CD14-positive monocyte (primary cell): ENCODE measurements around the gene WDR7. TPM values are rescaled to one million over a fixed set of nuclear protein-coding genes. Genes with fewer than 3 reads are reported as not detected.

Source experiments
- DNase-seq, 3 donors: peaks; one replicate each; pipeline ENCODE4 v3.0.0-alpha.2; 2011 to 2022
- H2AFZ ChIP-seq: 2 replicates; pipeline ENCODE4 v1.6.0; 2012; ENCODE audit warnings: mild to moderate bottlenecking, low read depth, low read length, inconsistent platforms; ENCODE audit not compliant: insufficient read depth, poor library complexity, severe bottlenecking
- H3K27ac ChIP-seq, 2 donors: 1 replicate in 1 of 2; 2 replicates in 1 of 2; pipeline ENCODE4 v1.5.1; 2012 to 2013; ENCODE audit warnings: low read length in 2 of 2, control low read depth in 1 of 2, inconsistent platforms in 1 of 2, low read depth in 1 of 2, mild to moderate bottlenecking in 1 of 2
- H3K27me3 ChIP-seq, 2 donors: one replicate each; pipeline versions ENCODE4 v1.6.0 to v1.6.1; 2011 to 2013; ENCODE audit warnings: low read length in 2 of 2; ENCODE audit not compliant: control insufficient read depth in 2 of 2, insufficient read depth in 2 of 2
- H3K36me3 ChIP-seq, 2 donors: replicated peaks in 1 of 2; 1 replicate in 1 of 2; 2 replicates in 1 of 2; pipeline versions ENCODE4 v1.5.1 to v1.6.1; 2012 to 2013; ENCODE audit warnings: low read length in 2 of 2, control low read depth in 1 of 2, inconsistent platforms in 1 of 2, mild to moderate bottlenecking in 1 of 2; ENCODE audit not compliant: insufficient read depth in 2 of 2, control insufficient read depth in 1 of 2
- H3K4me1 ChIP-seq, 2 donors: 1 replicate in 1 of 2; 2 replicates in 1 of 2; pipeline versions ENCODE4 v1.5.1 to v1.6.1; 2012 to 2013; ENCODE audit warnings: low read length in 2 of 2, control low read depth in 1 of 2, inconsistent platforms in 1 of 2, mild to moderate bottlenecking in 1 of 2, moderate library complexity in 1 of 2; ENCODE audit not compliant: insufficient read depth in 2 of 2, control insufficient read depth in 1 of 2
- H3K4me2 ChIP-seq: replicated peaks from 2 replicates; pipeline ENCODE3; 2012; ENCODE audit warnings: low read length, moderate library complexity, mild to moderate bottlenecking; ENCODE audit not compliant: poor library complexity, severe bottlenecking; ENCODE audit errors: extremely low read depth
- H3K4me3 ChIP-seq, 3 experiments: fragments of 200-600 bp in 1 of 3; sonication (generic) in 1 of 3; replicated peaks in 1 of 3; 1 replicate in 2 of 3; 2 replicates in 1 of 3; pipeline ENCODE4 v1.5.1; 2011 to 2013; ENCODE audit warnings: low read length in 3 of 3, mild to moderate bottlenecking in 3 of 3, control low read depth in 2 of 3, low read depth in 2 of 3, inconsistent platforms in 1 of 3, moderate library complexity in 1 of 3
- H3K79me2 ChIP-seq: 2 replicates; pipeline ENCODE4 v1.6.0; 2012; ENCODE audit warnings: mild to moderate bottlenecking, control low read depth, inconsistent platforms, low read length, moderate library complexity; ENCODE audit not compliant: insufficient read depth
- H3K9ac ChIP-seq: 2 replicates; pipeline ENCODE4 v1.6.0; 2017; ENCODE audit warnings: low read length, mild to moderate bottlenecking; ENCODE audit not compliant: insufficient read depth, poor library complexity, severe bottlenecking
- H3K9me3 ChIP-seq, 2 donors: replicated peaks in 1 of 2; 1 replicate in 1 of 2; 2 replicates in 1 of 2; pipeline versions ENCODE4 v1.5.1 to v1.6.1; 2012 to 2013; ENCODE audit warnings: low read length in 2 of 2, control low read depth in 1 of 2; ENCODE audit not compliant: control insufficient read depth in 1 of 2, insufficient read depth in 1 of 2
- H4K20me1 ChIP-seq: 2 replicates; pipeline ENCODE4 v1.6.0; 2012; ENCODE audit warnings: mild to moderate bottlenecking, low read length, control low read depth, moderate library complexity; ENCODE audit not compliant: insufficient read depth
- H3K27ac Mint-ChIP-seq, 7 donors: one replicate each; pipeline ENCODE4 v1.8.0; 2020; ENCODE audit warnings: mild to moderate bottlenecking in 7 of 7, mixed read lengths in 7 of 7, moderate library complexity in 6 of 7, inconsistent platforms in 2 of 7
- H3K27me3 Mint-ChIP-seq, 3 donors: one replicate each; pipeline ENCODE4 v1.8.0; 2021 to 2022; ENCODE audit warnings: low read depth in 3 of 3, mild to moderate bottlenecking in 3 of 3, mixed read lengths in 3 of 3, moderate library complexity in 3 of 3, inconsistent platforms in 1 of 3
- H3K36me3 Mint-ChIP-seq, 2 donors: one replicate each; pipeline ENCODE4 v1.8.0; 2020; ENCODE audit warnings: mixed read lengths in 2 of 2, inconsistent platforms in 1 of 2, mild to moderate bottlenecking in 1 of 2
- H3K4me1 Mint-ChIP-seq: one replicate; pipeline ENCODE4 v1.8.0; 2020; ENCODE audit warnings: mild to moderate bottlenecking, mixed read lengths
- H3K4me3 Mint-ChIP-seq, 2 donors: one replicate each; pipeline ENCODE4 v1.8.0; 2020; ENCODE audit warnings: mild to moderate bottlenecking in 2 of 2, mixed read lengths in 2 of 2, moderate library complexity in 1 of 2
- H3K9me3 Mint-ChIP-seq, 7 donors: one replicate each; pipeline ENCODE4 v1.8.0; 2020 to 2022; ENCODE audit warnings: mixed read lengths in 7 of 7, mild to moderate bottlenecking in 6 of 7, moderate library complexity in 6 of 7, inconsistent platforms in 2 of 7
- CTCF ChIP-seq: fragments of 200-600 bp; IDR thresholded peaks from one replicate; pipeline ENCODE4 v1.8.0; 2022; ENCODE audit warnings: antibody characterized with exemption, mild to moderate bottlenecking
- WGBS: methylation state at CpG from one replicate; pipeline ENCODE4 v1.1.5; 2013; ENCODE audit warnings: missing lambda C conversion rate; ENCODE audit not compliant: insufficient coverage; 5-methylcytosine and 5-hydroxymethylcytosine counted together
- intact Hi-C, 2 donors: fragments of 100-400 bp; cut with micrococcal nuclease; formaldehyde crosslinking; loops; one replicate each; pipeline versions ENCODE4 v1.15.0 to v1.15.1; 2023
- polyA plus RNA-seq, 3 donors: library from polyadenylated mRNA; depleted of rRNA in 1 of 3; unstranded in 2 of 3; stranded (reverse) in 1 of 3; fragments of 300-500 nt in 2 of 3; fragments of >200 nt in 1 of 3; fragmentation: Illumina TruSeq in 2 of 3; gene quantifications; 1 replicate in 2 of 3; 2 replicates in 1 of 3; pipeline ENCODE4 v1.2.3, GENCODE V29; 2012 to 2021

Gene WDR7
- polyA plus RNA-seq, 3 donors: 9.1 to 23.6 (median 9.5) TPM

GRCh38 chr18:57048351-57048750 is 397.2 kb downstream of the WDR7 start:
- H3K27me3 ChIP-seq: no peaks in the 10 kb centered on the region
- WGBS: 92% methylated on average over 8 of the region's 9 CpGs
- no peak overlapping the region for H3K27ac ChIP-seq
- H3K36me3 ChIP-seq: no peaks in the 10 kb centered on the region
- Mint-ChIP-seq H3K27ac (no peak overlapping the region), H3K4me1 (no peaks in the 10 kb centered on the region), H3K4me3 (no peak overlapping the region), H3K27me3 (peaks cover 0 to 2% (median 2%) of the 10 kb centered on the region in 3 donors), H3K36me3 (no peaks in the 10 kb centered on the region), H3K9me3 (peaks cover 0 to 9% (median 2%) of the 10 kb centered on the region in 7 donors)
- no peaks in the 10 kb centered on the region for H4K20me1 ChIP-seq
- TF ChIP-seq CTCF: no peak
- no peak overlapping the region for H3K4me3 ChIP-seq
- no peak for DNase-seq
- no peaks in the 10 kb centered on the region for H3K9me3 ChIP-seq
- no peaks in the 10 kb centered on the region for H3K4me1 ChIP-seq
- H2AFZ ChIP-seq: no peak overlapping the region
- H3K4me2 ChIP-seq: no peak overlapping the region
- intact Hi-C loops: no loop called here
- H3K9ac ChIP-seq: no peak overlapping the region
- H3K79me2 ChIP-seq: no peaks in the 10 kb centered on the region

DNA sequence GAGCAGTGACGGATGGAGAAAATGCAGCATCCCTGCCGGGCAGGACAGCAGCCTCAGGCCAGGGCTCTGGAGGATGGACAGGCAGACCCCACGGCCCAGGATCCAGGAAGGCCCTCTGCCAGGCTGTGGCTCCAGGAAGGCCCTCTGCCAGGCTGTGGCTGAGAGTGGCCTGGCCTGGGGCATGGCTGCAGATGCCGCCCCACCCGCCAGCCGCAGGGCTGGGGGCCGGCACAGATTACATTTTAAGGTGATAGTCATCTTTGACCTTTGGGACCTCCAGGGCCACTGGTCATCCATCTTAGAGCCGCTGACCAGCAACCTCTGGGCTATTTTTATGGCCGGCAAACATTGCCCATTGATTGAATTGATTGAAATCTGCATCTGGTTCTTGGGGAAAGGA is 397.7 kb downstream of the WDR7 start:
- Mint-ChIP-seq H3K4me1 (no peaks in the 10 kb centered on the region), H3K27me3 (peaks cover 0 to 2% (median 2%) of the 10 kb centered on the region in 3 donors), H3K9me3 (peaks cover 0 to 9% (median 2%) of the 10 kb centered on the region in 7 donors), H3K36me3 (no peaks in the 10 kb centered on the region), H3K27ac (no peak overlapping the region), H3K4me3 (no peak overlapping the region)
- 83% methylated on average over 9 of the region's 9 CpGs for WGBS
- no peaks in the 10 kb centered on the region for H3K36me3 ChIP-seq
- H3K9ac ChIP-seq: no peak overlapping the region
- no peaks in the 10 kb centered on the region for H3K79me2 ChIP-seq
- H3K27me3 ChIP-seq: no peaks in the 10 kb centered on the region
- no peak for DNase-seq
- no peak overlapping the region for H3K27ac ChIP-seq
- no peaks in the 10 kb centered on the region for H3K4me1 ChIP-seq
- intact Hi-C loops: no loop called here
- TF ChIP-seq CTCF: no peak
- H3K4me2 ChIP-seq: no peak overlapping the region
- H3K4me3 ChIP-seq: no peak overlapping the region
- no peaks in the 10 kb centered on the region for H4K20me1 ChIP-seq
- H3K9me3 ChIP-seq: no peaks in the 10 kb centered on the region
- no peak overlapping the region for H2AFZ ChIP-seq
